HEK293 (cell line): Measurements from ENCODE around the gene VPS29.
"Not testable (repeated sequence)": the region's sequence is repeated elsewhere in the genome, so short reads cannot be mapped to it uniquely, and the experiment has no call there.

ENCODE experiments used
- CTCF ChIA-PET: fragments of 350-600 bp; formaldehyde crosslinking; extraction: SDS; loops from one replicate; lab custom pipeline; 2021; ENCODE audit warnings: antibody characterized with exemption; lab: Yijun Ruan, JAX
- POLR2A ChIA-PET: fragments of 300-600 bp; formaldehyde crosslinking; extraction: SDS; loops from one replicate; lab custom pipeline; 2020; ENCODE audit warnings: antibody characterized with exemption, inconsistent platforms; lab: Yijun Ruan, JAX
- H3K27ac ChIP-seq: fragments of 200-500 bp; sonication (Bioruptor generic); 2 replicates; pipeline ENCODE4 v1.5.1; 2014; ENCODE audit warnings: low read depth, low read length, control low read depth, inconsistent platforms; ENCODE audit errors: extremely low read depth
- H3K36me3 ChIP-seq, 2 experiments: fragments of 200-500 bp in 1 of 2; sonication (Bioruptor generic) in 1 of 2; 1 replicate in 1 of 2; 2 replicates in 1 of 2; pipeline ENCODE4 v1.5.1; 2014 to 2017; ENCODE audit warnings: inconsistent platforms in 2 of 2, low read length in 2 of 2; ENCODE audit not compliant: control insufficient read depth in 2 of 2, insufficient read depth in 1 of 2
- H3K4me1 ChIP-seq: fragments of 200-500 bp; sonication (Bioruptor generic); 2 replicates; pipeline ENCODE4 v1.5.1; 2014; ENCODE audit warnings: mild to moderate bottlenecking, low read length, inconsistent platforms; ENCODE audit not compliant: control insufficient read depth, insufficient read depth
- H3K4me3 ChIP-seq: 2 replicates; pipeline ENCODE4 v1.5.1; 2011; ENCODE audit warnings: low read depth, mild to moderate bottlenecking, control low read depth, low read length, moderate library complexity
- H3K9me3 ChIP-seq: fragments of 200-500 bp; sonication (Bioruptor generic); 2 replicates; pipeline ENCODE4 v1.5.1; 2014; ENCODE audit warnings: low read depth, low read length, inconsistent platforms; ENCODE audit not compliant: control insufficient read depth, insufficient read depth
- SCRT2 ChIP-seq: fragments of 450-650 bp; formaldehyde crosslinking; IDR thresholded peaks from 2 replicates; pipeline ENCODE4 v1.5.1; 2016; ENCODE audit warnings: missing biosample characterization, missing genetic modification characterization
- ZBTB20 ChIP-seq: fragments of 450-650 bp; formaldehyde crosslinking; IDR thresholded peaks from 2 replicates; pipeline ENCODE4 v1.5.1; 2016; ENCODE audit warnings: missing biosample characterization, missing genetic modification characterization
- ZBTB21 ChIP-seq: fragments of 450-650 bp; formaldehyde crosslinking; IDR thresholded peaks from 2 replicates; pipeline ENCODE4 v1.5.1; 2017; ENCODE audit warnings: missing biosample characterization, missing genetic modification characterization
- ZNF48 ChIP-seq: fragments of 450-650 bp; formaldehyde crosslinking; IDR thresholded peaks from 2 replicates; pipeline ENCODE4 v1.5.1; 2016; ENCODE audit warnings: missing biosample characterization, missing genetic modification characterization
- ZNF600 ChIP-seq: fragments of 450-650 bp; formaldehyde crosslinking; IDR thresholded peaks from 2 replicates; pipeline ENCODE4 v1.5.1; 2016; ENCODE audit warnings: missing biosample characterization, missing genetic modification characterization
- ZNF658 ChIP-seq: fragments of 450-650 bp; formaldehyde crosslinking; IDR thresholded peaks from 2 replicates; pipeline ENCODE4; 2016; ENCODE audit warnings: missing biosample characterization, missing genetic modification characterization
- ZNF791 ChIP-seq: fragments of 450-650 bp; formaldehyde crosslinking; IDR thresholded peaks from 2 replicates; pipeline ENCODE4 v1.5.1; 2016; ENCODE audit warnings: missing biosample characterization, missing genetic modification characterization
- TF ChIP-seq, protein P1 (sequence below): fragments of 450-650 bp; formaldehyde crosslinking; IDR thresholded peaks from 2 replicates; pipeline ENCODE4 v1.5.1; 2016; ENCODE audit warnings: missing biosample characterization, missing genetic modification characterization
- TF ChIP-seq, protein P2 (sequence below): fragments of 450-650 bp; formaldehyde crosslinking; IDR thresholded peaks from 2 replicates; pipeline ENCODE4 v1.5.1; 2016; ENCODE audit warnings: missing biosample characterization, missing genetic modification characterization
- TF ChIP-seq, protein P3 (sequence below): fragments of 450-650 bp; formaldehyde crosslinking; IDR thresholded peaks from 2 replicates; pipeline ENCODE4 v1.5.1; 2016; ENCODE audit warnings: missing biosample characterization, missing genetic modification characterization
- TF ChIP-seq, protein P4 (sequence below): fragments of 450-650 bp; formaldehyde crosslinking; IDR thresholded peaks from 2 replicates; pipeline ENCODE4 v1.5.1; 2016; ENCODE audit warnings: missing biosample characterization, missing genetic modification characterization
- TF ChIP-seq, protein P5 (sequence below): fragments of 450-650 bp; formaldehyde crosslinking; IDR thresholded peaks from 2 replicates; pipeline ENCODE4 v1.5.1; 2017; ENCODE audit warnings: missing biosample characterization, missing genetic modification characterization
- TF ChIP-seq, protein P6 (sequence below): fragments of 450-650 bp; formaldehyde crosslinking; IDR thresholded peaks from 2 replicates; pipeline ENCODE4 v1.5.1; 2017; ENCODE audit warnings: missing biosample characterization, missing genetic modification characterization

VPS29 gene

DNA sequence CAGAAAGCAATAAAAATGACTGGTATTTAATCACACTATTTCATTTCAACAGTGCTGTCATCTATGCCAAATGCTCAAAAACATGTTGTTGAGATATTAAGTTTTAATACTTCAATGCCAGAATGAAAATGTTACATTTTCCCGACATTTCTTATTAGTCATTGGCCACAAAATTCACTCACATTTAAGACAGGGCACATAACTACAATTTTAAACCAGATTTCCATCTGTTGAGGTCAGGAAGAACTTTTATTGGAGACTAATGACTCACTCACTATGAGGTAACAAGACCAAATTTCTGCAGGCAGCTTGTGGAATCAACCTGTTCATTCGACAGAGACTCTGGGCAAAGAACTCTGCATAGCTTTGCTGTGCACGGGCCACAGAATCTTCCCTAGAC lies 44.4 kb upstream of the VPS29 start (continued):
- TF ChIP-seq ZBTB21, result peak; percentile 84

DNA sequence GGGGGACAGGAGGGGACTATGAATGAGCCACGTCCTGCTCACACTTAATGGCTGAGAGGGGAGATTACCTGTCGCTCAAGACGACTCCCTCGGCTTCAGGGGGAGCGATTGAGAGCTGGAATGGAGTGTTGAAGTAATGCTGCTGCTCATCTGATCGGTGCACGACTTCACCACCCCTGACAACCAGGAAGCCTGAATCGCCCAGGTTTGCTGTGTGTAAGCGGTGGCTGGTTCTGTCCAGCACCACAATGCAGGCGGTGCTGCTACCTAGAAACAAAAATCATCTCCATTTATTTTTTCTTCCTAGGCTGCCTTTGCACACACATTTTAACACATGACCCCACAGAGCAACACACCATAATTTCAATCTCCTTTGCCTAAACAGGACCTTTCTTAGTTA lies 43.9 kb upstream of the VPS29 start:
- H3K4me3 ChIP-seq, result no peak overlapping the region
- POLR2A ChIA-PET, result no interaction called here
- H3K27ac ChIP-seq, result no peak overlapping the region
- no peaks in the 10 kb centered on the region for H3K9me3 ChIP-seq
- peaks cover 0 to 15% of the 10 kb centered on the region in 2 experiments; a peak in 2 of 3 replicates for H3K36me3 ChIP-seq
- peaks cover 29% of the 10 kb centered on the region for H3K4me1 ChIP-seq
- no peak for TF ChIP-seq ZNF791 (tag by site-specific recombination)
- no peak for TF ChIP-seq ZNF48 (tag by site-specific recombination)
- TF ChIP-seq, protein P1, sequence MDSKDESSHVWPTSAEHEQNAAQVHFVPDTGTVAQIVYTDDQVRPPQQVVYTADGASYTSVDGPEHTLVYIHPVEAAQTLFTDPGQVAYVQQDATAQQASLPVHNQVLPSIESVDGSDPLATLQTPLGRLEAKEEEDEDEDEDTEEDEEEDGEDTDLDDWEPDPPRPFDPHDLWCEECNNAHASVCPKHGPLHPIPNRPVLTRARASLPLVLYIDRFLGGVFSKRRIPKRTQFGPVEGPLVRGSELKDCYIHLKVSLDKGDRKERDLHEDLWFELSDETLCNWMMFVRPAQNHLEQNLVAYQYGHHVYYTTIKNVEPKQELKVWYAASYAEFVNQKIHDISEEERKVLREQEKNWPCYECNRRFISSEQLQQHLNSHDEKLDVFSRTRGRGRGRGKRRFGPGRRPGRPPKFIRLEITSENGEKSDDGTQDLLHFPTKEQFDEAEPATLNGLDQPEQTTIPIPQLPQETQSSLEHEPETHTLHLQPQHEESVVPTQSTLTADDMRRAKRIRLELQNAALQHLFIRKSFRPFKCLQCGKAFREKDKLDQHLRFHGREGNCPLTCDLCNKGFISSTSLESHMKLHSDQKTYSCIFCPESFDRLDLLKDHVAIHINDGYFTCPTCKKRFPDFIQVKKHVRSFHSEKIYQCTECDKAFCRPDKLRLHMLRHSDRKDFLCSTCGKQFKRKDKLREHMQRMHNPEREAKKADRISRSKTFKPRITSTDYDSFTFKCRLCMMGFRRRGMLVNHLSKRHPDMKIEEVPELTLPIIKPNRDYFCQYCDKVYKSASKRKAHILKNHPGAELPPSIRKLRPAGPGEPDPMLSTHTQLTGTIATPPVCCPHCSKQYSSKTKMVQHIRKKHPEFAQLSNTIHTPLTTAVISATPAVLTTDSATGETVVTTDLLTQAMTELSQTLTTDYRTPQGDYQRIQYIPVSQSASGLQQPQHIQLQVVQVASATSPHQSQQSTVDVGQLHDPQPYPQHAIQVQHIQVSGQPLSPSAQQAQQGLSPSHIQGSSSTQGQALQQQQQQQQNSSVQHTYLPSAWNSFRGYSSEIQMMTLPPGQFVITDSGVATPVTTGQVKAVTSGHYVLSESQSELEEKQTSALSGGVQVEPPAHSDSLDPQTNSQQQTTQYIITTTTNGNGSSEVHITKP (tag by site-specific recombination), result 0 out of 2 replicates have a peak, but pooled peaks have one; percentile 12
- TF ChIP-seq, protein P2, sequence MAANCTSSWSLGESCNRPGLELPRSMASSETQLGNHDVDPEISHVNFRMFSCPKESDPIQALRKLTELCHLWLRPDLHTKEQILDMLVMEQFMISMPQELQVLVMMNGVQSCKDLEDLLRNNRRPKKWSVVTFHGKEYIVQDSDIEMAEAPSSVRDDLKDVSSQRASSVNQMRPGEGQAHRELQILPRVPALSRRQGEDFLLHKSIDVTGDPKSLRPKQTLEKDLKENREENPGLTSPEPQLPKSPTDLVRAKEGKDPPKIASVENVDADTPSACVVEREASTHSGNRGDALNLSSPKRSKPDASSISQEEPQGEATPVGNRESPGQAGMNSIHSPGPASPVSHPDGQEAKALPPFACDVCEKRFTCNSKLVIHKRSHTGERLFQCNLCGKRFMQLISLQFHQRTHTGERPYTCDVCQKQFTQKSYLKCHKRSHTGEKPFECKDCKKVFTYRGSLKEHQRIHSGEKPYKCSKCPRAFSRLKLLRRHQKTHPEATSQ, result no peak
- TF ChIP-seq, protein P3, sequence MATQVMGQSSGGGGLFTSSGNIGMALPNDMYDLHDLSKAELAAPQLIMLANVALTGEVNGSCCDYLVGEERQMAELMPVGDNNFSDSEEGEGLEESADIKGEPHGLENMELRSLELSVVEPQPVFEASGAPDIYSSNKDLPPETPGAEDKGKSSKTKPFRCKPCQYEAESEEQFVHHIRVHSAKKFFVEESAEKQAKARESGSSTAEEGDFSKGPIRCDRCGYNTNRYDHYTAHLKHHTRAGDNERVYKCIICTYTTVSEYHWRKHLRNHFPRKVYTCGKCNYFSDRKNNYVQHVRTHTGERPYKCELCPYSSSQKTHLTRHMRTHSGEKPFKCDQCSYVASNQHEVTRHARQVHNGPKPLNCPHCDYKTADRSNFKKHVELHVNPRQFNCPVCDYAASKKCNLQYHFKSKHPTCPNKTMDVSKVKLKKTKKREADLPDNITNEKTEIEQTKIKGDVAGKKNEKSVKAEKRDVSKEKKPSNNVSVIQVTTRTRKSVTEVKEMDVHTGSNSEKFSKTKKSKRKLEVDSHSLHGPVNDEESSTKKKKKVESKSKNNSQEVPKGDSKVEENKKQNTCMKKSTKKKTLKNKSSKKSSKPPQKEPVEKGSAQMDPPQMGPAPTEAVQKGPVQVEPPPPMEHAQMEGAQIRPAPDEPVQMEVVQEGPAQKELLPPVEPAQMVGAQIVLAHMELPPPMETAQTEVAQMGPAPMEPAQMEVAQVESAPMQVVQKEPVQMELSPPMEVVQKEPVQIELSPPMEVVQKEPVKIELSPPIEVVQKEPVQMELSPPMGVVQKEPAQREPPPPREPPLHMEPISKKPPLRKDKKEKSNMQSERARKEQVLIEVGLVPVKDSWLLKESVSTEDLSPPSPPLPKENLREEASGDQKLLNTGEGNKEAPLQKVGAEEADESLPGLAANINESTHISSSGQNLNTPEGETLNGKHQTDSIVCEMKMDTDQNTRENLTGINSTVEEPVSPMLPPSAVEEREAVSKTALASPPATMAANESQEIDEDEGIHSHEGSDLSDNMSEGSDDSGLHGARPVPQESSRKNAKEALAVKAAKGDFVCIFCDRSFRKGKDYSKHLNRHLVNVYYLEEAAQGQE (tag by site-specific recombination), result peak; percentile 69
- no peak for TF ChIP-seq ZNF658 (tag by site-specific recombination)
- TF ChIP-seq, protein P4, sequence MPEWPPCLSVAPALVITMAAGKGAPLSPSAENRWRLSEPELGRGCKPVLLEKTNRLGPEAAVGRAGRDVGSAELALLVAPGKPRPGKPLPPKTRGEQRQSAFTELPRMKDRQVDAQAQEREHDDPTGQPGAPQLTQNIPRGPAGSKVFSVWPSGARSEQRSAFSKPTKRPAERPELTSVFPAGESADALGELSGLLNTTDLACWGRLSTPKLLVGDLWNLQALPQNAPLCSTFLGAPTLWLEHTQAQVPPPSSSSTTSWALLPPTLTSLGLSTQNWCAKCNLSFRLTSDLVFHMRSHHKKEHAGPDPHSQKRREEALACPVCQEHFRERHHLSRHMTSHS, result no peak
- TF ChIP-seq, protein P5, sequence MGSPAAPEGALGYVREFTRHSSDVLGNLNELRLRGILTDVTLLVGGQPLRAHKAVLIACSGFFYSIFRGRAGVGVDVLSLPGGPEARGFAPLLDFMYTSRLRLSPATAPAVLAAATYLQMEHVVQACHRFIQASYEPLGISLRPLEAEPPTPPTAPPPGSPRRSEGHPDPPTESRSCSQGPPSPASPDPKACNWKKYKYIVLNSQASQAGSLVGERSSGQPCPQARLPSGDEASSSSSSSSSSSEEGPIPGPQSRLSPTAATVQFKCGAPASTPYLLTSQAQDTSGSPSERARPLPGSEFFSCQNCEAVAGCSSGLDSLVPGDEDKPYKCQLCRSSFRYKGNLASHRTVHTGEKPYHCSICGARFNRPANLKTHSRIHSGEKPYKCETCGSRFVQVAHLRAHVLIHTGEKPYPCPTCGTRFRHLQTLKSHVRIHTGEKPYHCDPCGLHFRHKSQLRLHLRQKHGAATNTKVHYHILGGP (tag by site-specific recombination), result no peak
- peak; percentile 22 for TF ChIP-seq SCRT2 (tag by site-specific recombination)
- TF ChIP-seq, all 188 proteins: peak for 3
- CTCF ChIA-PET, result no interaction called here

DNA sequence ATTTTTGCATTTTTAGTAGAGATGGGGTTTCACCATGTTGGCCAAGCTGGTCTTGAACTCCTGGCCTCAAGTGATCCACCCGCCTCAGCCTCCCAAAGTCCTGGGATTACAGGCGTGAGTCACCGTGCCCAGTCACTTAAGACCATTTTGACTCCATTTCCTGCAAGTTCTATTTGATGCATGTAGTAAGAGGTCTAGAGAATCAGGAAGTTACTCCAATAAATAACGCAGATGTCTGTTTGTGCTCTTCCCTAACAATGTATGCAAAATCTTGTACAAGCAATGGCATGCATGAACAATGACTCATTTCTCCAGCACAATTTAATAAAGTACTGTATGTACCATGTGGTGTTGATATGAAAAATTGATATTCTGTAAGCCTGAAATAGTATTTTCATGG lies 43.3 kb upstream of the VPS29 start:
- CTCF ChIA-PET, result interaction anchor here (1.1 kb wide), 1 partner anchor 11 kb away, joined by 3 read pairs; no protein-coding TSS in a partner anchor
- Histone ChIP-seq H3K4me1 (peaks cover 29% of the 10 kb centered on the region), H3K36me3 (peaks cover 0 to 11% of the 10 kb centered on the region in 2 experiments; a peak in 2 of 3 replicates)
- TF ChIP-seq ZNF600 (tag by site-specific recombination), result peak; percentile 29; the same call in 1 of the 2 replicates
- TF ChIP-seq, protein P6, sequence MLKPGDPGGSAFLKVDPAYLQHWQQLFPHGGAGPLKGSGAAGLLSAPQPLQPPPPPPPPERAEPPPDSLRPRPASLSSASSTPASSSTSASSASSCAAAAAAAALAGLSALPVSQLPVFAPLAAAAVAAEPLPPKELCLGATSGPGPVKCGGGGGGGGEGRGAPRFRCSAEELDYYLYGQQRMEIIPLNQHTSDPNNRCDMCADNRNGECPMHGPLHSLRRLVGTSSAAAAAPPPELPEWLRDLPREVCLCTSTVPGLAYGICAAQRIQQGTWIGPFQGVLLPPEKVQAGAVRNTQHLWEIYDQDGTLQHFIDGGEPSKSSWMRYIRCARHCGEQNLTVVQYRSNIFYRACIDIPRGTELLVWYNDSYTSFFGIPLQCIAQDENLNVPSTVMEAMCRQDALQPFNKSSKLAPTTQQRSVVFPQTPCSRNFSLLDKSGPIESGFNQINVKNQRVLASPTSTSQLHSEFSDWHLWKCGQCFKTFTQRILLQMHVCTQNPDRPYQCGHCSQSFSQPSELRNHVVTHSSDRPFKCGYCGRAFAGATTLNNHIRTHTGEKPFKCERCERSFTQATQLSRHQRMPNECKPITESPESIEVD (tag by site-specific recombination), result peak; percentile 48; the same call in 1 of the 2 replicates
- peak; percentile 43; the same call in 1 of the 2 replicates for TF ChIP-seq ZBTB20 (tag by site-specific recombination)
- H3K4me3 ChIP-seq, H3K27ac ChIP-seq, POLR2A ChIA-PET, H3K9me3 ChIP-seq: not testable (repeated sequence)
